OCI-LY1 (cell line): Measurements from ENCODE around the gene PTPRN2.

ENCODE experiments used
- H2AFZ ChIP-seq: fragments of 200-600 bp; sonication (generic), shearing (Covaris generic); 2 replicates; pipeline ENCODE4 v1.6.0; 2014; ENCODE audit warnings: antibody characterized with exemption, mild to moderate bottlenecking, low read length
- H3F3A ChIP-seq: fragments of 200-600 bp; sonication (generic), shearing (Covaris generic); 2 replicates; pipeline ENCODE4 v1.6.0; 2014; ENCODE audit warnings: mild to moderate bottlenecking, antibody characterized with exemption, low read length, moderate library complexity; ENCODE audit not compliant: insufficient read depth
- H3K27ac ChIP-seq: fragments of 200-600 bp; sonication (generic); 2 replicates; pipeline ENCODE4 v1.5.1; 2014; ENCODE audit warnings: low read length, mixed run types, mild to moderate bottlenecking, low read depth; ENCODE audit not compliant: poor library complexity, severe bottlenecking
- H3K27me3 ChIP-seq: fragments of 200-600 bp; sonication (generic); 2 replicates; pipeline ENCODE4 v1.6.0; 2014; ENCODE audit warnings: antibody characterized with exemption, mild to moderate bottlenecking, low read length, moderate library complexity; ENCODE audit not compliant: insufficient read depth
- H3K36me3 ChIP-seq: fragments of 200-600 bp; sonication (generic); 2 replicates; pipeline ENCODE4 v1.6.1; 2014; ENCODE audit warnings: mild to moderate bottlenecking, antibody characterized with exemption, low read length, moderate library complexity, mixed read lengths; ENCODE audit not compliant: insufficient read depth
- H3K4me1 ChIP-seq: fragments of 200-600 bp; sonication (generic); 2 replicates; pipeline ENCODE4 v1.5.1; 2014; ENCODE audit warnings: mild to moderate bottlenecking, low read length, moderate library complexity; ENCODE audit not compliant: insufficient read depth, severe bottlenecking
- H3K4me2 ChIP-seq: fragments of 200-600 bp; sonication (generic), shearing (Covaris generic); 2 replicates; pipeline ENCODE4 v1.6.1; 2014; ENCODE audit warnings: low read length
- H3K4me3 ChIP-seq: fragments of 200-600 bp; sonication (generic); 2 replicates; pipeline ENCODE4 v1.5.1; 2014; ENCODE audit warnings: low read length, low read depth, mild to moderate bottlenecking, mixed read lengths; ENCODE audit not compliant: poor library complexity, severe bottlenecking
- H3K79me2 ChIP-seq: fragments of 200-600 bp; shearing (Covaris generic); 2 replicates; pipeline ENCODE4 v1.6.1; 2016; ENCODE audit warnings: mixed run types, low read length, mixed read lengths; ENCODE audit not compliant: insufficient read depth
- H3K9ac ChIP-seq: fragments of 200-600 bp; sonication (generic), shearing (Covaris generic); 2 replicates; pipeline ENCODE4 v1.6.1; 2014; ENCODE audit warnings: mild to moderate bottlenecking, low read length, mixed read lengths
- H3K9me2 ChIP-seq: fragments of 200-600 bp; sonication (generic), shearing (Covaris generic); 2 replicates; pipeline ENCODE4 v1.6.1; 2014; ENCODE audit warnings: low read depth, mild to moderate bottlenecking, low read length, mixed read lengths
- H3K9me3 ChIP-seq: fragments of 200-600 bp; shearing (Covaris generic); 2 replicates; pipeline ENCODE4 v1.6.1; 2014; ENCODE audit warnings: low read length, mixed read lengths
- H4K20me1 ChIP-seq: fragments of 200-600 bp; sonication (generic), shearing (Covaris generic); 2 replicates; pipeline ENCODE4 v1.6.0; 2016; ENCODE audit warnings: mild to moderate bottlenecking, low read length; ENCODE audit not compliant: insufficient read depth
- CTCF ChIP-seq: fragments of 200-600 bp; sonication (generic), shearing (Covaris generic); IDR thresholded peaks from 2 replicates; pipeline ENCODE4 v1.5.1; 2017; ENCODE audit warnings: mild to moderate bottlenecking, antibody characterized with exemption, low read length, moderate library complexity, mixed read lengths
- EZH2 ChIP-seq: fragments of 200-600 bp; sonication (generic), shearing (Covaris generic); IDR thresholded peaks from 2 replicates; pipeline ENCODE4 v1.8.0; 2017; ENCODE audit warnings: borderline replicate concordance, mixed run types, mild to moderate bottlenecking, antibody characterized with exemption, low read length, moderate library complexity, mixed read lengths

Gene PTPRN2

GRCh38 chr7:157869793-157870192 is 717.8 kb downstream of the PTPRN2 start:
- no peaks in the 10 kb centered on the region for H3K79me2 ChIP-seq

GRCh38 chr7:157867685-157868305 is 719.8 kb downstream of the PTPRN2 start:
- no peaks in the 10 kb centered on the region for H3K79me2 ChIP-seq
- H3K9me2 ChIP-seq: no peaks in the 10 kb centered on the region
- no peaks in the 10 kb centered on the region for H3K36me3 ChIP-seq
- no peak overlapping the region for H3K4me3 ChIP-seq
- H3K9ac ChIP-seq: no peak overlapping the region
- no peak overlapping the region for H2AFZ ChIP-seq
- H3K27me3 ChIP-seq: no peaks in the 10 kb centered on the region
- H3K4me1 ChIP-seq: no peaks in the 10 kb centered on the region
- H3K4me2 ChIP-seq: no peak overlapping the region
- no peaks in the 10 kb centered on the region for H3K9me3 ChIP-seq
- H3F3A ChIP-seq: no peaks in the 10 kb centered on the region
- H4K20me1 ChIP-seq: no peaks in the 10 kb centered on the region
- TF ChIP-seq EZH2 (no peak), CTCF (no peak)
- no peak overlapping the region for H3K27ac ChIP-seq

More at GRCh38 chr7:157869793-157870192, 717.8 kb downstream of the PTPRN2 start:
- H4K20me1 ChIP-seq: no peaks in the 10 kb centered on the region
- no peak overlapping the region for H2AFZ ChIP-seq
- H3K4me2 ChIP-seq: no peak overlapping the region
- no peaks in the 10 kb centered on the region for H3K9me2 ChIP-seq
- no peak for TF ChIP-seq CTCF
- no peak for TF ChIP-seq EZH2
- H3K27ac ChIP-seq: no peak overlapping the region
- no peak overlapping the region for H3K9ac ChIP-seq
- no peaks in the 10 kb centered on the region for H3F3A ChIP-seq
- H3K4me1 ChIP-seq: no peaks in the 10 kb centered on the region
- no peaks in the 10 kb centered on the region for H3K27me3 ChIP-seq
- H3K36me3 ChIP-seq: no peaks in the 10 kb centered on the region
- H3K9me3 ChIP-seq: no peaks in the 10 kb centered on the region
- H3K4me3 ChIP-seq: no peak overlapping the region

- no peak overlapping the region for H3K4me2 ChIP-seq
- no peaks in the 10 kb centered on the region for H4K20me1 ChIP-seq
- H3K9ac ChIP-seq: no peak overlapping the region
- H3K27me3 ChIP-seq: no peaks in the 10 kb centered on the region
- no peak overlapping the region for H3K4me3 ChIP-seq
- no peaks in the 10 kb centered on the region for H3F3A ChIP-seq
- TF ChIP-seq EZH2: no peak
- no peaks in the 10 kb centered on the region for H3K9me2 ChIP-seq
- no peaks in the 10 kb centered on the region for H3K79me2 ChIP-seq
- H3K27ac ChIP-seq: no peak overlapping the region
- H2AFZ ChIP-seq: no peak overlapping the region
- no peaks in the 10 kb centered on the region for H3K36me3 ChIP-seq
- no peaks in the 10 kb centered on the region for H3K9me3 ChIP-seq
- H3K4me1 ChIP-seq: no peaks in the 10 kb centered on the region
Measured at GRCh38 chr7:157866336-157866924, 721.2 kb downstream of the PTPRN2 start.
